Spleen (tissue), 13 donors: ENCODE measurements around the gene PIGB. TPM values are rescaled to one million over a fixed set of nuclear protein-coding genes. Genes with fewer than 3 reads are reported as not detected.

ENCODE experiments used
- DNase-seq: peaks from one replicate; pipeline ENCODE4 v3.0.0-alpha.2; 2020
- H3K27ac ChIP-seq, 8 donors: fragments of 200-600 bp; sonication (generic) in 7 of 8; 1 replicate in 4 of 8; 2 replicates in 4 of 8; pipeline versions ENCODE4 v1.5.0 to v1.8.0; 2016 to 2021; ENCODE audit warnings: inconsistent platforms in 4 of 8, mild to moderate bottlenecking in 4 of 8, moderate library complexity in 1 of 8
- H3K27me3 ChIP-seq, 7 donors: fragments of 200-600 bp; sonication (generic) in 6 of 7; replicated peaks in 1 of 7; 1 replicate in 4 of 7; 2 replicates in 3 of 7; pipeline versions ENCODE4 v1.5.0 to v1.8.0; 2016 to 2021; ENCODE audit warnings: inconsistent platforms in 3 of 7, mild to moderate bottlenecking in 1 of 7
- H3K36me3 ChIP-seq, 6 donors: fragments of 200-600 bp; sonication (generic) in 5 of 6; 1 replicate in 4 of 6; 2 replicates in 2 of 6; pipeline versions ENCODE4 v1.5.0 to v1.8.0; 2016 to 2021; ENCODE audit warnings: inconsistent platforms in 2 of 6
- H3K4me1 ChIP-seq, 6 donors: fragments of 200-600 bp; sonication (generic) in 5 of 6; 1 replicate in 3 of 6; 2 replicates in 3 of 6; pipeline versions ENCODE4 v1.5.0 to v1.8.0; 2016 to 2021; ENCODE audit warnings: inconsistent platforms in 3 of 6
- H3K4me3 ChIP-seq, 8 donors: fragments of 200-600 bp; sonication (generic) in 7 of 8; 1 replicate in 4 of 8; 2 replicates in 4 of 8; pipeline versions ENCODE4 v1.5.0 to v1.8.0; 2016 to 2021; ENCODE audit warnings: inconsistent platforms in 4 of 8, mild to moderate bottlenecking in 4 of 8, moderate library complexity in 2 of 8
- H3K9me3 ChIP-seq, 8 donors: fragments of 200-600 bp; sonication (generic) in 7 of 8; 1 replicate in 4 of 8; 2 replicates in 4 of 8; pipeline versions ENCODE4 v1.5.0 to v1.8.0; 2016 to 2021; ENCODE audit warnings: inconsistent platforms in 4 of 8
- CTCF ChIP-seq, 11 experiments: fragments of 200-600 bp in 7 of 11; fragments of 450-650 bp in 4 of 11; sonication (generic) in 4 of 11; IDR thresholded peaks in 8 of 11; conservative IDR thresholded peaks in 3 of 11; 1 replicate in 7 of 11; 2 replicates in 4 of 11; pipeline versions ENCODE4 v1.4.0 to v1.8.0; 2016 to 2021; ENCODE audit warnings: antibody characterized with exemption in 11 of 11, inconsistent platforms in 4 of 11, mild to moderate bottlenecking in 1 of 11
- POLR2A ChIP-seq, 3 donors: fragments of 450-650 bp; IDR thresholded peaks; one replicate each; pipeline ENCODE4 v1.5.1; 2017; ENCODE audit warnings: antibody characterized with exemption in 3 of 3, mild to moderate bottlenecking in 1 of 3
- POLR2AphosphoS5 ChIP-seq, 3 donors: sonication (generic); formaldehyde crosslinking; IDR thresholded peaks; one replicate each; pipeline ENCODE4 v1.5.1; 2017; ENCODE audit warnings: antibody characterized with exemption in 3 of 3
- WGBS, 5 donors: extraction: QIAGEN DNeasy Blood & Tissue Kit in 3 of 5; methylation state at CpG; one replicate each; pipeline versions ENCODE4 v1.1.5 to v1.1.7; 2013 to 2018; 5-methylcytosine and 5-hydroxymethylcytosine counted together
- intact Hi-C: fragments of 100-400 bp; cut with DNase I; formaldehyde crosslinking; loops from one replicate; pipeline ENCODE4 v1.15.0; 2023; ENCODE audit warnings: low total_unique reads
- long read RNA-seq, 2 donors: transcript quantifications; one replicate each; lab custom pipeline, GENCODE V29; 2026
- polyA plus RNA-seq, 3 donors: library from polyadenylated mRNA; stranded (reverse); fragments of 200-250 nt; gene quantifications; one replicate each; pipeline ENCODE4 v1.2.1, GENCODE V29; 2013
- total RNA-seq, 7 donors: library from RNA; depleted of rRNA in 3 of 7; stranded (reverse); fragments of >200 nt in 3 of 7; fragmentation: NEBNext Ultra II Directional in 4 of 7; extraction: Animal tissue kit (Norgen Biotek cat#: 25700) in 4 of 7; gene quantifications; one replicate each; pipeline versions ENCODE4 v1.1.0 to v1.2.1, GENCODE V29; 2016 to 2021
- donor health status: healthy with polysubstance abuse.
- donor health status: DM: no; HTN: no; CAD: no; lungs with moderate emphysema.
- donor health status: DM: no; HTN: no; CAD: no.
- donor health status: Bipolar disorder and iron deficiency.
- donor health status: healthy.
- donor health status: DM: no; HTN: no; CAD: no.
- donor health status: DM: yes; HTN: yes; CAD: no.

The PIGB gene
- total RNA-seq (10 to 100 TPM; 13.5 to 26.7 (median 24.1) TPM), polyA plus RNA-seq (10 to 100 TPM; 21.3 to 37.5 (median 22.3) TPM)
- long read RNA-seq, donor 1, partial matches to known transcripts = 10 of 13 reads
- long read RNA-seq, donor 1, other reads (novel, unspliced or antisense) = 0 of 13 reads
- long read RNA-seq, donor 2, partial matches to known transcripts = 0 of 2 reads
- long read RNA-seq, donor 2, other reads (novel, unspliced or antisense) = 0 of 2 reads

DNA sequence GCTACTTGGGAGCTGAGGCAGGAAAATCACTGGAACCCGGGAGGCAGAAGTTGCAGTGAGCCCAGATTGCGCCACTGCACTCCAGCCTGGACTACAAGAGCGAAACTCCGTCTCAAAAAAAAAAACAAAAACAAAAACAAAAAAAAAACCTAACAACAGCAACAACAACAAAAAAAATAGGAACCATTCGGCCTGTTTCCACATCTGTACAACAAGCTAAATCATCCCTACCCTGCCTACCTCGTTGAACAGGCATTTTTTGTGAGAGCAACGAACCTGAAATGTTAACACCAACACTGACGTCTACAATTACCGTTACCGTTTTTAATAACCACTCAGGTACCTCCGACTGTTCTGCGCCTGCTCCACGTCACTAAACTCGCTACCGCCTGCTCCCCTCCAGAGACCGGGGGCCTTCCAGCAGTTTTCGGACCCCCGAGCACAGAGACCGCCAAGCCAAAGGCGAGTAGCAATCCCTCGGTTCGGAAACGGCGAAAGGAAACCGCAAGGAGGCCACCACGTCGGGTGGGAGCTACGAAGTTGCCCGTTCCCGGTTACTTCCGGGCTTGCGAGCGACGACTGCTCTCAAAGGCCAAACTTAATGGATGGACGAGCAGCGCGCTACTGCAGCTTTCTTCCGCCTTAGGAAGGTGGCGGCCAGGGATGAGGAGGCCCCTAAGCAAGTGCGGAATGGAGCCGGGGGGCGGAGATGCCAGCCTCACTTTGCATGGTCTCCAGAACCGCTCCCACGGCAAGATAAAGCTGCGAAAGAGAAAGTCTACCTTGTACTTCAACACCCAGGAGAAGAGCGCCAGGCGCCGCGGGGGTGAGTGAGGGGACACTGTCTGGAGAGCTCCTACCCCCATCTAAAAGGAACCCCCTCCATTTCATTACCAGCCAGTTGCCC, at the start of gene PIGB, which contains the start of gene PIGBOS1:
PIGB (plus strand) TSS at position 635 of the 907 bp plus-strand sequence; CDS start at position 664, 29 bp downstream.
PIGBOS1 (minus strand) TSS at position 536 of the 907 bp plus-strand sequence. CDS start 1,331 bp downstream, outside the sequence.
- intact Hi-C loops = loop anchor here (10.0 kb wide), 1 partner anchor 86 kb away; the partner anchor contains the start of genes CCPG1 and PIERCE2
- WGBS, 5 donors = 0 to 1% (median 0%) methylated on average over 49 of the region's 49 CpGs
- TF ChIP-seq POLR2A (IDR thresholded peaks at IDR 0.05) (peak in 2 of 3 donors; percentile 20 to 55), POLR2AphosphoS5 (IDR thresholded peaks at IDR 0.05) (peak; percentile 93 to 95 (median 94)), CTCF (IDR thresholded peaks at IDR 0.05 in 8 of 11, conservative IDR thresholded peaks at IDR 0.05 in 3 of 11) (peak in 4 of 11 experiments; percentile 22 to 44 (median 38))

DNA sequence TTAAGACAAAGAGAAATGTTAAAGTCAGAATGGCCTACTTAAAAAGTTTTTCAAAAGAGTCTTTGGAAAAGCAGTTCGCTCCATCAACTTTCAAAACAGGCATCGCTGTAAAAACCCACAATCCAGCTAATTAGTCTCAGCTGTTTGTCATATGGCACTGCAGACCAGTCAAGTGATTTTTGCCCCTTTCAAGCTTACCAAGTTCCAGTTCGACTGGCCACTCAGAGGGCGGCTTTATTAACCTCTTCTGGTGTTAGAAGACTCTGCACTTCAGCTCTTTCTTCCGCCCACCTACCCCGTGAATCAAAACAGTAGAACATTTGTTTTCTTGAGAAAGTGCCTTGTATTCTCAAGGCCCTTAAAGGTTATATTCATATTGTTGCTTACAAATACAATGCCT, 48.7 kb upstream of the PIGB start:
- H3K36me3 ChIP-seq = peaks cover 0 to 19% (median 0%) of the 10 kb centered on the region in 6 donors
- peaks cover 7 to 99% (median 52%) of the 10 kb centered on the region in 6 donors for H3K4me1 ChIP-seq
- intact Hi-C loops = no loop called here
- DNase-seq = no peak
- H3K9me3 ChIP-seq = no peaks in the 10 kb centered on the region
- TF ChIP-seq POLR2AphosphoS5 (IDR thresholded peaks at IDR 0.05) (no peak), CTCF (IDR thresholded peaks at IDR 0.05 in 8 of 11, conservative IDR thresholded peaks at IDR 0.05 in 3 of 11) (no peak), POLR2A (IDR thresholded peaks at IDR 0.05) (no peak)
- H3K4me3 ChIP-seq = no peak overlapping the region
- 68 to 86% (median 83%) methylated on average over 6 of the region's 6 CpGs for WGBS, 5 donors
- H3K27ac ChIP-seq = peak overlapping the region in 4 of 8 donors; percentile 10 to 97 (median 92)
- no peaks in the 10 kb centered on the region for H3K27me3 ChIP-seq

More for the DNA sequence above, at the start of gene PIGB, which contains the start of gene PIGBOS1:
- peak; percentile 96 for DNase-seq
- H3K4me3 ChIP-seq = peak within 1 kb of the TSS; percentile 53 to 87 (median 66)
- H3K36me3 ChIP-seq = peaks cover 0 to 14% (median under 1%) of the 10 kb centered on the region in 6 donors
- no peaks in the 10 kb centered on the region for H3K27me3 ChIP-seq
- H3K27ac ChIP-seq = peak within 1 kb of the TSS; percentile 94 to 98 (median 96)
- H3K9me3 ChIP-seq = no peaks in the 10 kb centered on the region
- H3K4me1 ChIP-seq = peaks cover 29 to 92% (median 69%) of the 10 kb centered on the region in 6 donors

DNA sequence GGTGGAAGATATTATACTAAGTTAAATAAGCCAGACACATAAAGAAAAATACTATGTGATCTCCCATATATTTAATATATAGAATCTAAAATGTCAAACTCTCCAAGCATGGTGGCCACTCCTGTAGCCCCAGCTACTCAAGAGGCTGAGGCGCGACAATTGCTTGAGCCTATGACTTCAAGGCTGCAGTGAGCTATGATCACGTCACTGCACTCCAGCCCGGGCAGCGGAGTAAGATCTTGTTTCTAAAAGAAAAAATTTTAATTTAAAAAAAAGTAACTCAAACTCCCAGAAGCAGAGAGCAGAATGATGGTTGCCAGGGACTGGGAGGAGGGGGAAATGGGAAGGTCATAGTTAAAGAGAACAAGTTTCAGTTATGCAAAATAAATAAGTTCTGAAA, 42.7 kb upstream of the PIGB start:
- intact Hi-C loops = no loop called here
- 82 to 92% (median 88%) methylated on average over 5 of the region's 5 CpGs for WGBS, 5 donors
- Histone ChIP-seq H3K4me3 (no peak overlapping the region), H3K4me1 (peaks cover 24 to 99% (median 64%) of the 10 kb centered on the region in 6 donors), H3K36me3 (peaks cover 0 to 4% (median 0%) of the 10 kb centered on the region in 6 donors), H3K27me3 (no peaks in the 10 kb centered on the region), H3K27ac (peak overlapping the region in 6 of 8 donors; percentile 69 to 98 (median 82)), H3K9me3 (no peaks in the 10 kb centered on the region)
- no peak for DNase-seq
- no peak for TF ChIP-seq POLR2A (IDR thresholded peaks at IDR 0.05)
- TF ChIP-seq POLR2AphosphoS5 (IDR thresholded peaks at IDR 0.05) = no peak
- TF ChIP-seq CTCF (IDR thresholded peaks at IDR 0.05 in 8 of 11, conservative IDR thresholded peaks at IDR 0.05 in 3 of 11) = no peak
